Neural progenitor cell (in vitro differentiated cells): Measurements from ENCODE around the gene MACROH2A2. TPM values are rescaled to one million over a fixed set of nuclear protein-coding genes. Genes with fewer than 3 reads are reported as not detected.

ENCODE experiments used
- DNase-seq: peaks from one replicate; pipeline ENCODE4 v3.0.0-alpha.2; 2016; ENCODE audit warnings: low spot score
- H2AFZ ChIP-seq: fragments of 200-600 bp; sonication (generic); replicated peaks from 2 replicates; pipeline ENCODE4 v1.6.1; 2016; ENCODE audit warnings: antibody characterized with exemption
- H3F3A ChIP-seq: fragments of 200-600 bp; sonication (generic); 2 replicates; pipeline ENCODE4 v1.6.1; 2016; ENCODE audit warnings: antibody characterized with exemption, low read depth
- H3K27ac ChIP-seq: fragments of 200-600 bp; sonication (generic); 2 replicates; pipeline ENCODE4 v1.5.1; 2016; ENCODE audit warnings: mild to moderate bottlenecking
- H3K27me3 ChIP-seq: fragments of 200-600 bp; sonication (generic); 2 replicates; pipeline ENCODE4 v1.6.1; 2016; ENCODE audit warnings: mild to moderate bottlenecking, moderate library complexity
- H3K36me3 ChIP-seq: fragments of 200-600 bp; sonication (generic); 2 replicates; pipeline ENCODE4 v1.5.1; 2016
- H3K4me1 ChIP-seq: fragments of 200-600 bp; sonication (generic); 2 replicates; pipeline ENCODE4 v1.6.1; 2016; ENCODE audit warnings: mixed run types
- H3K4me2 ChIP-seq: fragments of 200-600 bp; sonication (generic); 2 replicates; pipeline ENCODE4 v1.6.1; 2016
- H3K4me3 ChIP-seq: fragments of 200-600 bp; sonication (generic); 2 replicates; pipeline ENCODE4 v1.5.1; 2016
- H3K79me2 ChIP-seq: fragments of 200-600 bp; sonication (generic); 2 replicates; pipeline ENCODE4 v1.6.1; 2016; ENCODE audit warnings: low read depth
- H3K9ac ChIP-seq: fragments of 200-600 bp; sonication (generic); 2 replicates; pipeline ENCODE4 v1.6.1; 2016
- H3K9me3 ChIP-seq: fragments of 200-600 bp; sonication (generic); 2 replicates; pipeline ENCODE4 v1.5.1; 2016; ENCODE audit warnings: low read depth
- H4K20me1 ChIP-seq: fragments of 200-600 bp; sonication (generic); 2 replicates; pipeline ENCODE4 v1.6.1; 2016; ENCODE audit warnings: low read depth
- H3K27ac Mint-ChIP-seq: 3 replicates; pipeline ENCODE4 v1.8.0; 2021; ENCODE audit warnings: mixed read lengths
- H3K27me3 Mint-ChIP-seq: 2 replicates; pipeline ENCODE4 v1.8.0; 2022; ENCODE audit warnings: low read depth, mild to moderate bottlenecking, inconsistent platforms, moderate library complexity, mixed read lengths; ENCODE audit not compliant: insufficient read depth
- H3K36me3 Mint-ChIP-seq: 3 replicates; pipeline ENCODE4 v1.8.0; 2021; ENCODE audit warnings: mixed read lengths
- H3K4me1 Mint-ChIP-seq: 3 replicates; pipeline ENCODE4 v1.8.0; 2021; ENCODE audit warnings: mixed read lengths
- H3K4me3 Mint-ChIP-seq: 3 replicates; pipeline ENCODE4 v1.8.0; 2021; ENCODE audit warnings: mild to moderate bottlenecking, moderate library complexity, mixed read lengths
- H3K9me3 Mint-ChIP-seq: 3 replicates; pipeline ENCODE4 v1.8.0; 2020; ENCODE audit warnings: mixed read lengths
- EZH2 ChIP-seq: fragments of 200-600 bp; sonication (generic); IDR thresholded peaks from 2 replicates; pipeline ENCODE4 v1.6.1; 2017; ENCODE audit warnings: antibody characterized with exemption, mild to moderate bottlenecking, moderate library complexity
- EZH2phosphoT487 ChIP-seq: fragments of 200-600 bp; sonication (generic); IDR thresholded peaks from 2 replicates; pipeline ENCODE4 v1.6.1; 2017; ENCODE audit warnings: antibody characterized with exemption
- total RNA-seq: library from RNA; depleted of rRNA; stranded (reverse); fragments of >200 nt; gene quantifications from 2 replicates; pipeline ENCODE4 v1.2.3, GENCODE V29; 2015; ENCODE audit warnings: low replicate concordance
- TF ChIP-seq, protein P1 (sequence below): fragments of 200-600 bp; sonication (generic); IDR thresholded peaks from 2 replicates; pipeline ENCODE4 v1.5.1; 2017; ENCODE audit warnings: antibody characterized with exemption, mild to moderate bottlenecking

The MACROH2A2 gene
- total RNA-seq, 1 donor from 2014 or later = 159 TPM

DNA sequence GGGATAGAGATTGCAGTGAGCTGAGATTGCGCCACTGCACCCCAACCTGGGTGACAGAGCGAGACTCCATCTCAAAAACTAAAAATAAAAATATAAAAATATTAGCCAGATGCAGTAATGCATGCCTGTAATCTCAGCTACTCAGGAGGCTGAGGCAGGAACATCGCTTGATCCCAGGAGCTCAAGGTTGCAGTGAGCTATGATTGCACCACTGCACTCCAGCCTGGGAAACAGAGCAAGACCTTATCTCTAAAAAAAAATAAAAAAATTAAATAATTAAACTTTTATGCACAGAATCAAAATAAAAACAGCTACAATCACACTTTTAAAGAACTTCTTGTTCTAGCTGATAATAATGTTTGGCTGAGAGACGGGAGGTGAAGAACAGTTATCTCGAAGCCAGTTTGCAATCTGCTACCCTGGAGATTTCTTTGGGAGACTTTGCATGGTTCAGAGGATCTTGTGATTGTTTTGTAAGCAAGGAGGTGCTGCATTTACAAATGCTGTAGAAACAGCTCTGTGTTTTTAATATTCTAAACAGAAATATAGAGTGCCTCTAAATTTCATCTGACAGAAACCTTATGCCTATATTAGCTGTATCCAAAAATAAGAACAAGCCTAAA is 19.9 kb upstream of the MACROH2A2 start:
- H3K4me2 ChIP-seq = no peak overlapping the region
- H3K4me1 Mint-ChIP-seq = no peaks in the 10 kb centered on the region
- H3K9ac ChIP-seq = no peak overlapping the region
- H3K79me2 ChIP-seq = no peaks in the 10 kb centered on the region
- DNase-seq = no peak
- no peaks in the 10 kb centered on the region for H4K20me1 ChIP-seq
- no peak overlapping the region for H3K4me3 Mint-ChIP-seq
- no peaks in the 10 kb centered on the region for H3K9me3 ChIP-seq
- no peak overlapping the region for H3K27ac Mint-ChIP-seq
- peaks cover 5% of the 10 kb centered on the region for H3K27me3 Mint-ChIP-seq
- no peak overlapping the region for H3K4me3 ChIP-seq
- H2AFZ ChIP-seq = no peak overlapping the region
- peaks cover 58% of the 10 kb centered on the region for H3K27me3 ChIP-seq
- no peak for TF ChIP-seq EZH2phosphoT487
- TF ChIP-seq, protein P1, sequence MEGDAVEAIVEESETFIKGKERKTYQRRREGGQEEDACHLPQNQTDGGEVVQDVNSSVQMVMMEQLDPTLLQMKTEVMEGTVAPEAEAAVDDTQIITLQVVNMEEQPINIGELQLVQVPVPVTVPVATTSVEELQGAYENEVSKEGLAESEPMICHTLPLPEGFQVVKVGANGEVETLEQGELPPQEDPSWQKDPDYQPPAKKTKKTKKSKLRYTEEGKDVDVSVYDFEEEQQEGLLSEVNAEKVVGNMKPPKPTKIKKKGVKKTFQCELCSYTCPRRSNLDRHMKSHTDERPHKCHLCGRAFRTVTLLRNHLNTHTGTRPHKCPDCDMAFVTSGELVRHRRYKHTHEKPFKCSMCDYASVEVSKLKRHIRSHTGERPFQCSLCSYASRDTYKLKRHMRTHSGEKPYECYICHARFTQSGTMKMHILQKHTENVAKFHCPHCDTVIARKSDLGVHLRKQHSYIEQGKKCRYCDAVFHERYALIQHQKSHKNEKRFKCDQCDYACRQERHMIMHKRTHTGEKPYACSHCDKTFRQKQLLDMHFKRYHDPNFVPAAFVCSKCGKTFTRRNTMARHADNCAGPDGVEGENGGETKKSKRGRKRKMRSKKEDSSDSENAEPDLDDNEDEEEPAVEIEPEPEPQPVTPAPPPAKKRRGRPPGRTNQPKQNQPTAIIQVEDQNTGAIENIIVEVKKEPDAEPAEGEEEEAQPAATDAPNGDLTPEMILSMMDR = no peak
- no peak overlapping the region for H3K27ac ChIP-seq
- H3K4me1 ChIP-seq = no peaks in the 10 kb centered on the region
- no peaks in the 10 kb centered on the region for H3K36me3 Mint-ChIP-seq
- H3K9me3 Mint-ChIP-seq = peaks cover 17% of the 10 kb centered on the region
- no peaks in the 10 kb centered on the region for H3F3A ChIP-seq
- no peaks in the 10 kb centered on the region for H3K36me3 ChIP-seq

DNA sequence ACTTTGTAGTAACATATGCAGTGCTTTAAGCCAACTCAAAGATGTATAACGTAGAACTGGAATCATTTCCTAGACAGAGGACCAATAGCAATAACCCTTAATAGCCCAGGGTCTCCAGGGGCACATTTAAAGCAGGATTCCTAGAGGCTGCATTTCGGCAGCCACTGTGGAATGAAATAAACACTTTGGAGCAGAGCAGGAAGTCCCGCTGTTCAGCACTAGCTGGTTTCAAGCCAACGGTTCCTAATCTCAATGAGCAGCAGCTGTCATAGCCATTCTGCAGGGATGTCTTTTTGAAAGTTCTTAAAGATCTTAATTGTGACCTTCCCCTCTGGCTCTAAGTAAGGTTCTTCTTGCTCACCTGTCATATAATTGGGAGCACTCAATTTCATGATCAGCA is 18.4 kb upstream of the MACROH2A2 start:
- peaks cover 3% of the 10 kb centered on the region for H3K27me3 Mint-ChIP-seq
- Histone ChIP-seq H3K4me2 (no peak overlapping the region), H3K9me3 (no peaks in the 10 kb centered on the region), H3K36me3 (no peaks in the 10 kb centered on the region), H3K79me2 (no peaks in the 10 kb centered on the region), H4K20me1 (no peaks in the 10 kb centered on the region), H3K4me3 (no peak overlapping the region), H3K27ac (no peak overlapping the region), H3K4me1 (no peaks in the 10 kb centered on the region), H2AFZ (no peak overlapping the region), H3K27me3 (peaks cover 63% of the 10 kb centered on the region), H3F3A (no peaks in the 10 kb centered on the region), H3K9ac (no peak overlapping the region)
- DNase-seq = no peak
- no peak overlapping the region for H3K4me3 Mint-ChIP-seq
- H3K4me1 Mint-ChIP-seq = no peaks in the 10 kb centered on the region
- H3K36me3 Mint-ChIP-seq = no peaks in the 10 kb centered on the region
- no peak overlapping the region for H3K27ac Mint-ChIP-seq
- H3K9me3 Mint-ChIP-seq = peaks cover 14% of the 10 kb centered on the region
- TF ChIP-seq, protein P1 = no peak
- no peak for TF ChIP-seq EZH2
- no peak for TF ChIP-seq EZH2phosphoT487

DNA sequence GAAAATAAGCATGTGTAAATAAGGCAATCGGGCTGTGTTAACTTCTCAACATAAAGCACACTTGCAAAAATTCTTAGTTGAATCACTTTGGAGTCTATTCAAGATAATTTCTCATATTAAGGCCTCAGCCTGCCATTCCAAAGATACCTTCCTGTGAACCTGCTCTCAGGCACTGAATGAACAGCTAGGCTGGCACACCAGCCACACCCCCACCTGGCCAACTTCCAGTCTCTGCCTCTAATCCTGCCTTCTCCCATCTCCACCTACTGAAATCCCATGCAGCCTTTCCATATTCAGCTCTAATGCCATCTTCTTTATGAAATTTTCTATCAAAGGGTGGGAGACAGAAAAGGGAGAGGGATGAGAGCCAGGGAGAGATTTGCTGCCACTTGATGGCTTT is 17.1 kb upstream of the MACROH2A2 start:
- no peak overlapping the region for H3K27ac ChIP-seq
- Mint-ChIP-seq H3K36me3 (no peaks in the 10 kb centered on the region), H3K9me3 (peaks cover 11% of the 10 kb centered on the region), H3K27ac (no peak overlapping the region), H3K4me3 (no peak overlapping the region), H3K4me1 (no peaks in the 10 kb centered on the region), H3K27me3 (peaks cover 4% of the 10 kb centered on the region)
- no peak overlapping the region for H3K9ac ChIP-seq
- H3K4me2 ChIP-seq = no peak overlapping the region
- H4K20me1 ChIP-seq = no peaks in the 10 kb centered on the region
- H3K79me2 ChIP-seq = no peaks in the 10 kb centered on the region
- no peaks in the 10 kb centered on the region for H3K36me3 ChIP-seq
- H3K4me1 ChIP-seq = no peaks in the 10 kb centered on the region
- no peak overlapping the region for H3K4me3 ChIP-seq
- H3K9me3 ChIP-seq = no peaks in the 10 kb centered on the region
- no peak for TF ChIP-seq EZH2phosphoT487
- TF ChIP-seq, protein P1 = no peak
- TF ChIP-seq EZH2 = no peak
- H3K27me3 ChIP-seq = peaks cover 65% of the 10 kb centered on the region
- H2AFZ ChIP-seq = no peak overlapping the region
- H3F3A ChIP-seq = no peaks in the 10 kb centered on the region
- DNase-seq = no peak
